ENCODE results near the gene ALKBH7. TPM values are rescaled to one million over a fixed set of nuclear protein-coding genes. Genes with fewer than 3 reads are reported as not detected.

ALKBH7 gene
- total and polyA plus RNA-seq, 2 of the 13 experiments (the other 11 are each of a cell fraction or from before 2014, with no cell fraction given), result 29.6 to 45.9 TPM

DNA sequence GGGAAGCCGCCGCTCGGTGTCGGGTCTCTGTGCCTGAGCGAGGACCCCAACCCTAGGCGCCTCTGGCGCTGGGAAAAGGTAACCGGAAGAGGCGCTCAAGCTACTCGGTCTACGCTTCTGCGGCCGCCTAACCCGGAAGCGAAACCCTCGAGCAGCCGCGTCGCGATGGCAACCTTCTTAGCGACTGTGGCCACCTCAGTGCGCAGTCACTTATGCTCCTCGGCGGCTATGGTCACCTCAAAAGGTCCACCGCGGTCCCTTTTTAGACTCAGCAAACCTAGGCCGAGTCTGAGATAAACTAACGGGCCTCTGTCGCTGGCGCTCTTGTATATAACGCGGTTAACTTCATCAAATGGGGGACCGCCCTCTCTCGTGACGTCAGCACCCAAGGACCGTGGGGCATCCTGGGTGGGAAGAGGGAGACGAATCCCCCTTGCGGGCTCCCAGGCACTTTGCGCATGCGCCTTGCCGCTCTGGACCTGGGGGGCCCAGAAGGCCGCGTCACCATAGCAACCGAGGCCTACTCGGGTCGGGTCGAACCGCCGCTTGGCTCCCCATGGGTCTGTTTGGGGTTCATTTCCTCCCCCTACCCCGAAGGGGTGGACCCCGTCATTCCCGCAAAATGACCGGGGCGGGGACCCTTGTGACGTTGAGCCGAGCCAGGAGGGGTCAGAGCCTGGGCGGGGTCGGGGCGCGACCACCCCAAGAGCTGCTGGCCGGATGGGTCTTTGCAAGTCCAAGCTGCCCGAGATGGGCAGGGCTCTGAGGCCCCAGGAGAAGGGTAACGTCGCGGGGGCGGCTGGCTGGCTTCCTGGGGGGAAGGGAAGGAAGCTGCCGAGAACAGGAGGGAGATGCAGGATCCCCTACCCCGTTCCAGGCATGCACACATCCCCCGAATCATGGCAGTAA lies 20.7 kb downstream of the ALKBH7 start, which contains the start of gene GTF2F1 (continued):
- TF ChIP-seq, protein P1, sequence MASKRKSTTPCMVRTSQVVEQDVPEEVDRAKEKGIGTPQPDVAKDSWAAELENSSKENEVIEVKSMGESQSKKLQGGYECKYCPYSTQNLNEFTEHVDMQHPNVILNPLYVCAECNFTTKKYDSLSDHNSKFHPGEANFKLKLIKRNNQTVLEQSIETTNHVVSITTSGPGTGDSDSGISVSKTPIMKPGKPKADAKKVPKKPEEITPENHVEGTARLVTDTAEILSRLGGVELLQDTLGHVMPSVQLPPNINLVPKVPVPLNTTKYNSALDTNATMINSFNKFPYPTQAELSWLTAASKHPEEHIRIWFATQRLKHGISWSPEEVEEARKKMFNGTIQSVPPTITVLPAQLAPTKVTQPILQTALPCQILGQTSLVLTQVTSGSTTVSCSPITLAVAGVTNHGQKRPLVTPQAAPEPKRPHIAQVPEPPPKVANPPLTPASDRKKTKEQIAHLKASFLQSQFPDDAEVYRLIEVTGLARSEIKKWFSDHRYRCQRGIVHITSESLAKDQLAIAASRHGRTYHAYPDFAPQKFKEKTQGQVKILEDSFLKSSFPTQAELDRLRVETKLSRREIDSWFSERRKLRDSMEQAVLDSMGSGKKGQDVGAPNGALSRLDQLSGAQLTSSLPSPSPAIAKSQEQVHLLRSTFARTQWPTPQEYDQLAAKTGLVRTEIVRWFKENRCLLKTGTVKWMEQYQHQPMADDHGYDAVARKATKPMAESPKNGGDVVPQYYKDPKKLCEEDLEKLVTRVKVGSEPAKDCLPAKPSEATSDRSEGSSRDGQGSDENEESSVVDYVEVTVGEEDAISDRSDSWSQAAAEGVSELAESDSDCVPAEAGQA (IDR thresholded peaks at IDR 0.05; ENCODE audit: low read depth), result peak; percentile 88
- TF ChIP-seq, protein P1 (CRISPR knock-in tag; IDR thresholded peaks at IDR 0.05; ENCODE audit: borderline replicate concordance), result no peak
- TF ChIP-seq, protein P2, sequence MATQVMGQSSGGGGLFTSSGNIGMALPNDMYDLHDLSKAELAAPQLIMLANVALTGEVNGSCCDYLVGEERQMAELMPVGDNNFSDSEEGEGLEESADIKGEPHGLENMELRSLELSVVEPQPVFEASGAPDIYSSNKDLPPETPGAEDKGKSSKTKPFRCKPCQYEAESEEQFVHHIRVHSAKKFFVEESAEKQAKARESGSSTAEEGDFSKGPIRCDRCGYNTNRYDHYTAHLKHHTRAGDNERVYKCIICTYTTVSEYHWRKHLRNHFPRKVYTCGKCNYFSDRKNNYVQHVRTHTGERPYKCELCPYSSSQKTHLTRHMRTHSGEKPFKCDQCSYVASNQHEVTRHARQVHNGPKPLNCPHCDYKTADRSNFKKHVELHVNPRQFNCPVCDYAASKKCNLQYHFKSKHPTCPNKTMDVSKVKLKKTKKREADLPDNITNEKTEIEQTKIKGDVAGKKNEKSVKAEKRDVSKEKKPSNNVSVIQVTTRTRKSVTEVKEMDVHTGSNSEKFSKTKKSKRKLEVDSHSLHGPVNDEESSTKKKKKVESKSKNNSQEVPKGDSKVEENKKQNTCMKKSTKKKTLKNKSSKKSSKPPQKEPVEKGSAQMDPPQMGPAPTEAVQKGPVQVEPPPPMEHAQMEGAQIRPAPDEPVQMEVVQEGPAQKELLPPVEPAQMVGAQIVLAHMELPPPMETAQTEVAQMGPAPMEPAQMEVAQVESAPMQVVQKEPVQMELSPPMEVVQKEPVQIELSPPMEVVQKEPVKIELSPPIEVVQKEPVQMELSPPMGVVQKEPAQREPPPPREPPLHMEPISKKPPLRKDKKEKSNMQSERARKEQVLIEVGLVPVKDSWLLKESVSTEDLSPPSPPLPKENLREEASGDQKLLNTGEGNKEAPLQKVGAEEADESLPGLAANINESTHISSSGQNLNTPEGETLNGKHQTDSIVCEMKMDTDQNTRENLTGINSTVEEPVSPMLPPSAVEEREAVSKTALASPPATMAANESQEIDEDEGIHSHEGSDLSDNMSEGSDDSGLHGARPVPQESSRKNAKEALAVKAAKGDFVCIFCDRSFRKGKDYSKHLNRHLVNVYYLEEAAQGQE (IDR thresholded peaks at IDR 0.05; ENCODE audit: borderline replicate concordance in 1 of 2, low read depth in 1 of 2, low read length in 2 of 2), result no peak
- TF ChIP-seq ZNF329 (CRISPR knock-in tag; IDR thresholded peaks at IDR 0.05; ENCODE audit: low read depth) (no peak), TBX2 (CRISPR knock-in tag; IDR thresholded peaks at IDR 0.05; ENCODE audit: borderline replicate concordance) (peak; percentile 51), ERF (CRISPR knock-in tag; IDR thresholded peaks at IDR 0.05) (peak; percentile 51), MIXL1 (CRISPR knock-in tag; IDR thresholded peaks at IDR 0.05) (peak; percentile 57; the same call in 1 of the 2 replicates), ZNF33A (CRISPR knock-in tag; IDR thresholded peaks at IDR 0.05; ENCODE audit: borderline replicate concordance) (no peak), ZNF605 (CRISPR knock-in tag; IDR thresholded peaks at IDR 0.05) (no peak; the same call in 1 of the 2 replicates), YEATS4 (CRISPR knock-in tag; IDR thresholded peaks at IDR 0.05; ENCODE audit: borderline replicate concordance) (peak; percentile 48; the same call in 1 of the 2 replicates), SP5 (CRISPR knock-in tag; IDR thresholded peaks at IDR 0.05; ENCODE audit: borderline replicate concordance, low read depth) (no peak), ZBTB21 (CRISPR knock-in tag; IDR thresholded peaks at IDR 0.05) (peak; percentile 71), RBFOX2 (IDR thresholded peaks at IDR 0.05; ENCODE audit: low read depth, low read length) (peak; percentile 73), ATM (IDR thresholded peaks at IDR 0.05; ENCODE audit: borderline replicate concordance) (no peak)
- TF ChIP-seq, protein P3, sequence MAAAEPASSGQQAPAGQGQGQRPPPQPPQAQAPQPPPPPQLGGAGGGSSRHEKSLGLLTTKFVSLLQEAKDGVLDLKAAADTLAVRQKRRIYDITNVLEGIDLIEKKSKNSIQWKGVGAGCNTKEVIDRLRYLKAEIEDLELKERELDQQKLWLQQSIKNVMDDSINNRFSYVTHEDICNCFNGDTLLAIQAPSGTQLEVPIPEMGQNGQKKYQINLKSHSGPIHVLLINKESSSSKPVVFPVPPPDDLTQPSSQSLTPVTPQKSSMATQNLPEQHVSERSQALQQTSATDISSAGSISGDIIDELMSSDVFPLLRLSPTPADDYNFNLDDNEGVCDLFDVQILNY (CRISPR knock-in tag; conservative IDR thresholded peaks at IDR 0.05), result 0 out of 2 replicates have a peak, but pooled peaks have one; percentile 46
